ENCODE data around the gene TKTL2.

TKTL2 gene

DNA sequence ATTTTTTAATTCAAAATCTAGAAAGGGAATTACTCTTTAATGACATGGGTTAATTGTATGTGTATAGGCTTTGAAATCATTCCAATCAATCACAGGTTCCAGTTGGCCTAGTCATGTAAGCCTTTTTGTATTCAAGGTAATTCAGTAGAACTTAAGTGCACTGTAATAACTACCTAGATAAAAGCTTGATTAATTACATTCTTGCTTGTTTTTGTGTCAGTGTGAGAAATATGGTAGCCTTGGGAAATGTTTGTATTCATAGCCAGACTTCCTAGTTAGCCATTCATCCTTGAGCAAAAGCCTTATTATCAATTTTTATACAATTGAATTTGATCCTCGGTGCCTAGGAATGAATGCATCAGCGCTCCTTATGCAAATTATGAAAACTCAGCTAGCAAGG lies 33.5 kb downstream of the TKTL2 start:
- DNase-seq: no peak

Data from activated CD4-positive, alpha-beta T cell treated with anti-CD3 and anti-CD28 coated beads, Interleukin-2, amount 50 U/mL, for 4 hours (primary cell).